ENCODE results near the gene WIPI1.

WIPI1 gene
- long read RNA-seq, transcript WIPI1-201 (13 exons, 1,832 nt), result major isoform, 16 of 26 reads
- long read RNA-seq, partial matches to known transcripts, result 3 of 26 reads
- long read RNA-seq, other reads (novel, unspliced or antisense), result 5 of 26 reads

GRCh38 chr17:68457168-68457538 lies at the start of gene WIPI1:
Gene WIPI1 (minus strand): TSS chr17:68457496. CDS start chr17:68457421, 75 bp downstream.
- DNase-seq (ENCODE audit: low read depth in 1 of 2, low spot score in 1 of 2), result peak in 1 of 2 experiments; percentile 44
- H3K27ac ChIP-seq (replicated peaks), result peak within 1 kb of the TSS; percentile 27; the same call in 1 of the 2 replicates

DNA sequence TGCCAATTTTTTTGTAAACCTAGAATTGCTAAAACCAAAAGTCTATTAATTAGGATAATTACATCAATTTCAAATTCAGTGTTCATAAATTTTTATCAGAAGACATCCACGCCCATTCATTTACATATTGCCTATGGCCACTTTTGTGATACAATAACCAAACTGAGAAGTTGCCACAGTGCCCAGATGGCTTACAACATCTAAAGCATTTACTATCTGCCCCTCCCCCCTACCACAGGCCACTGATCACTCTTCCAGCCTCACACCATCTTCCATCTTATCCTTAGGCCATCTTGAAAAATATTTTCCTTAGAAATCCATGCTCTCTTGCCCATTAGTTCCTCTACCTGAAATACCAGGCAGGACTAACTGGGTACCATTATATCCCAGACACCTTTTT lies 48.7 kb upstream of the WIPI1 start:
- no peak for TF ChIP-seq SPI1 (IDR thresholded peaks at IDR 0.05; ENCODE audit: borderline replicate concordance, low read depth)
- no peak for TF ChIP-seq CTCF (IDR thresholded peaks at IDR 0.05; ENCODE audit: insufficient read depth, low read length)
- TF ChIP-seq POLR2AphosphoS5 (IDR thresholded peaks at IDR 0.05; ENCODE audit: low read depth), result no peak
- TF ChIP-seq, protein P1, sequence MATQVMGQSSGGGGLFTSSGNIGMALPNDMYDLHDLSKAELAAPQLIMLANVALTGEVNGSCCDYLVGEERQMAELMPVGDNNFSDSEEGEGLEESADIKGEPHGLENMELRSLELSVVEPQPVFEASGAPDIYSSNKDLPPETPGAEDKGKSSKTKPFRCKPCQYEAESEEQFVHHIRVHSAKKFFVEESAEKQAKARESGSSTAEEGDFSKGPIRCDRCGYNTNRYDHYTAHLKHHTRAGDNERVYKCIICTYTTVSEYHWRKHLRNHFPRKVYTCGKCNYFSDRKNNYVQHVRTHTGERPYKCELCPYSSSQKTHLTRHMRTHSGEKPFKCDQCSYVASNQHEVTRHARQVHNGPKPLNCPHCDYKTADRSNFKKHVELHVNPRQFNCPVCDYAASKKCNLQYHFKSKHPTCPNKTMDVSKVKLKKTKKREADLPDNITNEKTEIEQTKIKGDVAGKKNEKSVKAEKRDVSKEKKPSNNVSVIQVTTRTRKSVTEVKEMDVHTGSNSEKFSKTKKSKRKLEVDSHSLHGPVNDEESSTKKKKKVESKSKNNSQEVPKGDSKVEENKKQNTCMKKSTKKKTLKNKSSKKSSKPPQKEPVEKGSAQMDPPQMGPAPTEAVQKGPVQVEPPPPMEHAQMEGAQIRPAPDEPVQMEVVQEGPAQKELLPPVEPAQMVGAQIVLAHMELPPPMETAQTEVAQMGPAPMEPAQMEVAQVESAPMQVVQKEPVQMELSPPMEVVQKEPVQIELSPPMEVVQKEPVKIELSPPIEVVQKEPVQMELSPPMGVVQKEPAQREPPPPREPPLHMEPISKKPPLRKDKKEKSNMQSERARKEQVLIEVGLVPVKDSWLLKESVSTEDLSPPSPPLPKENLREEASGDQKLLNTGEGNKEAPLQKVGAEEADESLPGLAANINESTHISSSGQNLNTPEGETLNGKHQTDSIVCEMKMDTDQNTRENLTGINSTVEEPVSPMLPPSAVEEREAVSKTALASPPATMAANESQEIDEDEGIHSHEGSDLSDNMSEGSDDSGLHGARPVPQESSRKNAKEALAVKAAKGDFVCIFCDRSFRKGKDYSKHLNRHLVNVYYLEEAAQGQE (IDR thresholded peaks at IDR 0.05; ENCODE audit: insufficient replicate concordance, low read depth), result no peak
- Histone ChIP-seq H3K4me3 (replicated peaks; ENCODE audit: insufficient read depth, low read length) (no peak overlapping the region), H3K27me3 (ENCODE audit: insufficient read depth, poor library complexity, severe bottlenecking) (no peaks in the 10 kb centered on the region), H3K27ac (replicated peaks) (no peak overlapping the region)
- DNase-seq (ENCODE audit: low read depth in 1 of 2, low spot score in 1 of 2), result peak; percentile 43 to 67

More at GRCh38 chr17:68457168-68457538, at the start of gene WIPI1:
- TF ChIP-seq CTCF (IDR thresholded peaks at IDR 0.05; ENCODE audit: insufficient read depth, low read length) (no peak), POLR2AphosphoS5 (IDR thresholded peaks at IDR 0.05; ENCODE audit: low read depth) (no peak), SPI1 (IDR thresholded peaks at IDR 0.05; ENCODE audit: borderline replicate concordance, low read depth) (no peak), GABPA (IDR thresholded peaks at IDR 0.05; ENCODE audit: low read depth) (no peak)
- TF ChIP-seq, protein P1 (IDR thresholded peaks at IDR 0.05; ENCODE audit: insufficient replicate concordance, low read depth), result no peak
- H3K27me3 ChIP-seq (ENCODE audit: insufficient read depth, poor library complexity, severe bottlenecking), result no peaks in the 10 kb centered on the region
- peak within 1 kb of the TSS; percentile 75 for H3K4me3 ChIP-seq (replicated peaks; ENCODE audit: insufficient read depth, low read length)

GRCh38 chr17:68501074-68501473 lies 43.8 kb upstream of the WIPI1 start:
- H3K27me3 ChIP-seq (ENCODE audit: insufficient read depth, poor library complexity, severe bottlenecking), result no peaks in the 10 kb centered on the region
- no peak overlapping the region for H3K4me3 ChIP-seq (replicated peaks; ENCODE audit: insufficient read depth, low read length)
- DNase-seq (ENCODE audit: low read depth in 1 of 2, low spot score in 1 of 2), result no peak
- TF ChIP-seq SPI1 (IDR thresholded peaks at IDR 0.05; ENCODE audit: borderline replicate concordance, low read depth), result no peak
- no peak for TF ChIP-seq CTCF (IDR thresholded peaks at IDR 0.05; ENCODE audit: insufficient read depth, low read length)
- TF ChIP-seq, protein P1 (IDR thresholded peaks at IDR 0.05; ENCODE audit: insufficient replicate concordance, low read depth), result no peak
- TF ChIP-seq GABPA (IDR thresholded peaks at IDR 0.05; ENCODE audit: low read depth), result no peak
- TF ChIP-seq POLR2AphosphoS5 (IDR thresholded peaks at IDR 0.05; ENCODE audit: low read depth), result no peak
- no peak overlapping the region for H3K27ac ChIP-seq (replicated peaks)

All from HL-60 (cell line).